Esophagus muscularis mucosa (tissue), 4 donors: ENCODE measurements around the gene TMEM117.

Experiments
- CTCF ChIP-seq, 3 experiments: fragments of 200-600 bp in 2 of 3; fragments of 450-650 bp in 1 of 3; sonication (generic) in 2 of 3; IDR thresholded peaks; one replicate each; pipeline ENCODE4 v1.5.1; 2017 to 2019; ENCODE audit warnings: antibody characterized with exemption in 3 of 3, mild to moderate bottlenecking in 2 of 3, moderate library complexity in 1 of 3
- EP300 ChIP-seq: sonication (generic); formaldehyde crosslinking; IDR thresholded peaks from one replicate; pipeline ENCODE4 v1.6.1; 2017; ENCODE audit warnings: antibody characterized with exemption
- POLR2A ChIP-seq: fragments of 450-650 bp; IDR thresholded peaks from one replicate; pipeline ENCODE4 v1.6.1; 2017; ENCODE audit warnings: antibody characterized with exemption, moderate library complexity, mild to moderate bottlenecking, low read depth
- POLR2AphosphoS5 ChIP-seq, 2 donors: sonication (generic); formaldehyde crosslinking; IDR thresholded peaks; one replicate each; pipeline ENCODE4 v1.6.1; 2017; ENCODE audit warnings: antibody characterized with exemption in 2 of 2

- TF ChIP-seq CTCF (IDR thresholded peaks at IDR 0.05) (no peak), POLR2A (no peak), POLR2AphosphoS5 (IDR thresholded peaks at IDR 0.05) (no peak), EP300 (no peak)
Measured at GRCh38 chr12:44375694-44376093, 539.8 kb downstream of the TMEM117 start.
